Mucosa of descending colon (tissue), 3 donors: Measurements from ENCODE around the gene ITGA11. TPM values are rescaled to one million over a fixed set of nuclear protein-coding genes. Genes with fewer than 3 reads are reported as not detected.

Experiments used
- ATAC-seq: fragments of 200-7000 bp; cut with Tn5 transposase; one replicate; pipeline ENCODE4 v1.9.1; 2020; ENCODE audit warnings: mild to moderate bottlenecking, moderate library complexity
- DNase-seq, 3 donors: peaks; one replicate each; pipeline ENCODE4 v3.0.0-alpha.2; 2020
- H3K36me3 ChIP-seq: fragments of 200-600 bp; one replicate; pipeline ENCODE4 v1.8.0; 2021; ENCODE audit warnings: low read depth, mild to moderate bottlenecking
- H3K4me1 ChIP-seq: fragments of 200-600 bp; one replicate; pipeline ENCODE4 v1.8.0; 2021; ENCODE audit warnings: low read depth, mild to moderate bottlenecking
- H3K4me3 ChIP-seq: fragments of 200-600 bp; one replicate; pipeline ENCODE4 v1.8.0; 2021; ENCODE audit warnings: mild to moderate bottlenecking
- H3K9me3 ChIP-seq: fragments of 200-600 bp; one replicate; pipeline ENCODE4 v1.8.0; 2021; ENCODE audit warnings: mild to moderate bottlenecking
- intact Hi-C, 2 donors: fragments of 100-400 bp; cut with DNase I in 1 of 2; cut with micrococcal nuclease in 1 of 2; formaldehyde crosslinking; loops; one replicate each; pipeline versions ENCODE4 v1.11.0 to v1.11.1; 2022; cut with DNase I, micrococcal nuclease
- total RNA-seq, 3 donors: library from RNA; stranded (reverse); fragmentation: NEBNext Ultra II Directional in 2 of 3; extraction: Animal tissue kit (Norgen Biotek cat#: 25700) in 2 of 3; gene quantifications; one replicate each; pipeline versions ENCODE4 v1.2.1 to v1.2.4, GENCODE V29; 2021 to 2023
- TF ChIP-seq, protein P1 (sequence below): fragments of 200-600 bp; IDR thresholded peaks from one replicate; pipeline ENCODE4 v1.8.0; 2022; ENCODE audit warnings: antibody characterized with exemption, mild to moderate bottlenecking
- donor health status: DM: no; HTN: no; CAD: no; lungs with moderate emphysema.
- donor health status: DM: no; HTN: no; CAD: no.
- donor health status: DM: no; HTN: yes; CAD: no.

Gene ITGA11
- total RNA-seq, 3 donors from 2014 or later: 1.8 to 2.4 (median 2.1) TPM

DNA sequence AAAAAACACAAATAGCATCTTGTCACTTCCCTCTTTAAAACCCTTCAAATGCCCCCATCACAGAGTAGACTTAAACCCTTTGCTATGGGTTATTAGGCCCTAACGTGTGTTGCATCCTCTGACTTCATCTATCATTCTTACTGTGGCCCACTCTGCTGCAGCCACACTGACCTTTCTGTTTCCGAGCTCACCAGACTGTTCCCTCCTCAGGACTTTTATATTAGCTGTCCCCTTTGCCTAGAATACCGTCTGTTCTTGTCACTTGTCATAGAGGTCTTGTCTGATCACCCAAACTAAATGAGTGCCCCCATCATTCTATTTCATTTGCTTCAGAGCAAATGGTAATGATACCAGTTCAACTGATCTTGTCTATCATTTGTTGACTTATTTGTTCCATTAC lies 155.3 kb downstream of the ITGA11 start:
- Histone ChIP-seq H3K36me3 (no peaks in the 10 kb centered on the region), H3K4me1 (peaks cover 27% of the 10 kb centered on the region), H3K4me3 (no peak overlapping the region), H3K9me3 (no peaks in the 10 kb centered on the region)
- DNase-seq (no peak), ATAC-seq (no peak)
- TF ChIP-seq, protein P1, sequence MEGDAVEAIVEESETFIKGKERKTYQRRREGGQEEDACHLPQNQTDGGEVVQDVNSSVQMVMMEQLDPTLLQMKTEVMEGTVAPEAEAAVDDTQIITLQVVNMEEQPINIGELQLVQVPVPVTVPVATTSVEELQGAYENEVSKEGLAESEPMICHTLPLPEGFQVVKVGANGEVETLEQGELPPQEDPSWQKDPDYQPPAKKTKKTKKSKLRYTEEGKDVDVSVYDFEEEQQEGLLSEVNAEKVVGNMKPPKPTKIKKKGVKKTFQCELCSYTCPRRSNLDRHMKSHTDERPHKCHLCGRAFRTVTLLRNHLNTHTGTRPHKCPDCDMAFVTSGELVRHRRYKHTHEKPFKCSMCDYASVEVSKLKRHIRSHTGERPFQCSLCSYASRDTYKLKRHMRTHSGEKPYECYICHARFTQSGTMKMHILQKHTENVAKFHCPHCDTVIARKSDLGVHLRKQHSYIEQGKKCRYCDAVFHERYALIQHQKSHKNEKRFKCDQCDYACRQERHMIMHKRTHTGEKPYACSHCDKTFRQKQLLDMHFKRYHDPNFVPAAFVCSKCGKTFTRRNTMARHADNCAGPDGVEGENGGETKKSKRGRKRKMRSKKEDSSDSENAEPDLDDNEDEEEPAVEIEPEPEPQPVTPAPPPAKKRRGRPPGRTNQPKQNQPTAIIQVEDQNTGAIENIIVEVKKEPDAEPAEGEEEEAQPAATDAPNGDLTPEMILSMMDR: no peak
- intact Hi-C loops: no loop called here

DNA sequence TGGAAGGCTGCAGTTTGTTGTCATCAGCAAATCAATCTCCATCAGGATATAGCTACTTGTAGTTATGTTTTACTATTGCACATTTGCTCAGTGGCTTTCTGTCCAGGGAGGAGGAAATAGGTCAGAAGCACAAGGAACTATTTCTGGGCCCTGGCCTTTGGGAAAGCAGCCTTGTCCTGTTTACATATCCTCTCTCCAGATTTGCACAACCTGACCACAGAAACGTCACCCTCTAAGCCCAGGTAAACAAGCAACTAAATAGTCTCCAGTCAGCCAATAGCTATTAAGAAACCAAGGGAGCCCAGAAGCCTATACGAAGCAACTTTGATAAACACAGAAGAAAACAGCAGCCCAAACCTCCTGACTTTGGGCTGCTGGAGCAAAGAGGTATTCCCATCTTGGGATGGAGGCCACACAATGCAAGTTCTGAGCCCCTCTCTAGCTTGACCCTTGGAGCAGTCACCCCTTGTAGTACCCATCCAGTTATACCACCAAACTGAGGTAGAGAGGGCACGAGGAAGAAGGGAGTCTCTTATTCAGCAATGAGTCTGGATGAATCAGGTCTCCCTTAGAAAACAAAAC lies 156.7 kb downstream of the ITGA11 start:
- Histone ChIP-seq H3K36me3 (no peaks in the 10 kb centered on the region), H3K4me1 (peaks cover 20% of the 10 kb centered on the region), H3K4me3 (no peak overlapping the region), H3K9me3 (no peaks in the 10 kb centered on the region)
- intact Hi-C loops: no loop called here
- ATAC-seq: no peak
- no peak for DNase-seq
- TF ChIP-seq, protein P1: no peak

DNA sequence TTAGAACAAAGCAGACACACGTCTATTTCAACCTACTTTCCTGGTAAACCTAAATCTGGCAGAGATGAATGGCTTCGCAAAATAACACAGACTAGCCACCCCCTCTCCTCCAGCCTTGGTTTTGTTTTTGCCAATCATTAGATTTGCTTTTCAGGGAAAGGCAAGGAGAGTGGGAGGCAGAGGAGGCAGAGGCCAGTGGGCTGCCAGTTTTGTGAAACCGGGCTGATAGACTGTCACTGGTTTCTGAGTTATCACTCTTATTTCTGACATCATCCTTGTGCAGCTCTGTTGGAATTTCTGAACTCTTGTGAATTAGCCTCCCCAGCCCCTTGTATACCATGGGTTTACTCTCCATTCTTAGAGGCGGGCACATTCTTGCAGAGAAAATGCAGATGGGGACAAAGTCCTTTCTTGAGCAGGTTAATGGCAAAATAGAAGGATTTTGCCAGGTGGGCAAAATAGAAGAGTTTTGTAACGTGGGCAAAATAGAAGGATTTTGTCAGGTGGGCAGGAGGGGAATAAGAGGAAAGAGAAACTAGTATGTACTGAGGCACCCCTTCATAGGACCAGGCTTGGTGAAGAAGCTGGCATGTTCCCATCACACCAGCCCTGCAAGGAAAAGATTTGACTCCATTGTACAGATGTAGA lies 157.6 kb downstream of the ITGA11 start:
- Histone ChIP-seq H3K36me3 (no peaks in the 10 kb centered on the region), H3K4me1 (peaks cover 12% of the 10 kb centered on the region), H3K4me3 (no peak overlapping the region), H3K9me3 (no peaks in the 10 kb centered on the region)
- intact Hi-C loops: no loop called here
- ATAC-seq (no peak), DNase-seq (no peak)
- TF ChIP-seq, protein P1: no peak

DNA sequence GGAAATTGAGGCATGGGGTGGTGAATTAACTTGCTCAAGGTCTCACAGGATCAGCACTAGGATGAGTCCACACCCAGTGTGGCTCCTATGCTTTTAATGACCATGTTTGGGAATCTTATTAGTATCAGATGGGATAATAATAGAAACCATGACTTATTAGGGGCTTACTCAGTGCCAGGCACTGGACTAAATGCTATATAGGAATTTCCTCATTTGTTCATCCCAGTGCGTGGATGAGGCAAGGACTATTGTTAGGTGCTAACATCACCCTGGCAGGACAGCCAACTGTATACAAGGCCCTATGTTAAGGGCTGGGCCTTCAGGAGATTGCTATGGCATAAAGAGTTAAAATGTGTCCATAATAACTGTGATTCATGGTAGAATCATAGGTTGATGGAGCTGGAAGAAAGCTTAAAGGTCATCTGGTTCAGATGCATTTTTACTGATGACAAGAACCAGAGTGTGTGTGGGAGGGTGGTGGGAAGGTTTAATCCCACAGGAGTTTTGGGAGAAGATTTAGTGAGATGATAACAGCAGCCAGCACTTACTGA lies 159.2 kb downstream of the ITGA11 start:
- Histone ChIP-seq H3K4me3 (no peak overlapping the region), H3K4me1 (peaks cover 7% of the 10 kb centered on the region), H3K36me3 (no peaks in the 10 kb centered on the region), H3K9me3 (no peaks in the 10 kb centered on the region)
- ATAC-seq: no peak
- intact Hi-C loops: no loop called here
- TF ChIP-seq, protein P1: no peak
- no peak for DNase-seq

DNA sequence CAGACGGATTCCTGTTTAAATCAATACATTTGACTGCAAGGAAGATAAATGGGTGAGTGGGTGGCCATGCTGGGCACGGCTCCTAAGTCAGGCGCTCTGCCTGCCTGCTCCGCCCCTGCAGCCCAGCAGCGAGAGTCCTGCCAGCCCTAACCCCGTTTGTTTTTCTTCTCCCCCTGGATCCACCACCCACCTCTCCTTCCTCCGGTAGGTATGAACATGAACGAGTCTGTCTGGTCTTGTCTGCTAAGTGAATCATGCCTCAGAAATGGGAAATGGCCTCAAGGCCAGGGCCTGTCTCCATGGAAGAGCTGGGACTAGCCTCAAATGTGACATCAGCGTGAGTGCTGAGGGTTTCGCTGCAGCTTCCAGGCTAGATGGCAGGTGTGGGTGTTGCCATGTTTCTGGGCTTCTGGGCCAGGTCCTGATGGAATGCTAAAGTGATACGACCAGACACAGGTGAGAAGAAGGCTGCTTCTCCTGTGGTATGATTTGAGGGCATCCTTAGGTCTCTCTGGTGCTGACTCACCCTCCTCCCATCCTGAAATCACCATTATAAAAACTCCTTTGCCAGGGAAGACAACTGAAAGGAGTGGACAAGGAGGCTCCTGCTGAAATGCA lies 160.0 kb downstream of the ITGA11 start:
- H3K36me3 ChIP-seq: no peaks in the 10 kb centered on the region
- intact Hi-C loops: no loop called here
- H3K4me3 ChIP-seq: no peak overlapping the region
- DNase-seq (no peak), ATAC-seq (no peak)
- H3K4me1 ChIP-seq: peaks cover 6% of the 10 kb centered on the region
- TF ChIP-seq, protein P1: no peak
- H3K9me3 ChIP-seq: no peaks in the 10 kb centered on the region
